Activated CD8-positive, alpha-beta memory T cell treated with anti-CD3 and anti-CD28 coated beads for 48 hours (primary cell): Measurements from ENCODE around the gene PILRB.
A peak's percentile ranks its signal among the peaks of the same experiment; 100 is the strongest.
"Not testable (repeated sequence)": the region's sequence is repeated elsewhere in the genome, so short reads cannot be mapped to it uniquely, and the experiment has no call there.

Experiments used
- DNase-seq, 3 experiments: peaks; one replicate each; pipeline ENCODE4 v3.0.0-alpha.2; 2020; ENCODE audit warnings: low read depth in 2 of 3, low spot score in 2 of 3

PILRB gene

DNA sequence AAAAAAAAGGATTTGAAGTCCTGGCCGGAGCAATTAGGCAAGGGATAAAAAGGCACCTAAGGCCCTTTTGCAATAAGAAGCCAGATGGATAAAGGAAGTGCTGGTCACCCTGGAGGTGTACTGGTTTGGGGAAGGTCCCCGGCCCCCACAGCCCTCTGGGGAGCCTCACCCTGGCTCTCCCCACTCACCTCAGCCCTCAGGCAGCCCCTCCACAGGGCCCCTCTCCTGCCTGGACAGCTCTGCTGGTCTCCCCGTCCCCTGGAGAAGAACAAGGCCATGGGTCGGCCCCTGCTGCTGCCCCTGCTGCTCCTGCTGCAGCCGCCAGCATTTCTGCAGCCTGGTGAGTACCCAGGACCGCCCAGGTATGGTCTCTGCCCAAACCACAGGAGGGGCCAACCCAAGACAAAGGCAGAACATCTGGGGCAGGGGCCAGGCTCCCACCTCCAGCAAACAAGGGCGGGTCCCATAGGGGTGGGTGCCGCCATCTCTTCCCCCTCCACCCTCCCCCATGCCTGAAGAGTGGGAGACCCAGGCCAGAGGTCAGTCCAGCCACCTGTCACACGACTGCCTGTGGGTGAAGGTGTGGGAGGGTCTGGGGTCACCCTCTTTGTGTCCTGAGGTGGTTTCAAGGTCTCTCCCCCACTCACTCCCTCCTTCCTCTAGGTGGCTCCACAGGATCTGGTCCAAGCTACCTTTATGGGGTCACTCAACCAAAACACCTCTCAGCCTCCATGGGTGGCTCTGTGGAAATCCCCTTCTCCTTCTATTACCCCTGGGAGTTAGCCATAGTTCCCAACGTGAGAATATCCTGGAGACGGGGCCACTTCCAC is at the start of gene PILRB:
Gene PILRB (plus strand): TSS at position 91 of the 830 bp plus-strand sequence. CDS start 186 bp downstream, at position 277.
- no peak for DNase-seq

DNA sequence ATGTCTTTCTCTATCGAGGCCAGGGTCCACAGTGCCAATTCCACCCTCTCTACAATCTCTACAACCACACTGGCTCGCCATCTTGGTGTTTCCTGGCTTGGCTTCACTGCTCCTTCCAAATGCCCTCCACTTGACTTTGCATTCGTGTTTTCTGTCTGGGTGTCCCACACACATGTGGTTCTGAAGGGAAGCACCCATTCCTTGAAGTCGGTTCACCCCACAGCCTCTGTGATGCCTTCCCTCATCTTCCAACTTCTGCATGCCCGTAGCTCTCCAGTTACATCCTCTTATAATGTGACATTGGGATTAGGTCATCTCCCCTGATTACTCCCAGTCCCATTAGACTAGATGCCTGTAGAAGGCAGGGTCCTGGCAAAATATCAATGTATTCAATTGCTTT is 39.6 kb upstream of the PILRB start:
- not testable (repeated sequence) for DNase-seq

DNA sequence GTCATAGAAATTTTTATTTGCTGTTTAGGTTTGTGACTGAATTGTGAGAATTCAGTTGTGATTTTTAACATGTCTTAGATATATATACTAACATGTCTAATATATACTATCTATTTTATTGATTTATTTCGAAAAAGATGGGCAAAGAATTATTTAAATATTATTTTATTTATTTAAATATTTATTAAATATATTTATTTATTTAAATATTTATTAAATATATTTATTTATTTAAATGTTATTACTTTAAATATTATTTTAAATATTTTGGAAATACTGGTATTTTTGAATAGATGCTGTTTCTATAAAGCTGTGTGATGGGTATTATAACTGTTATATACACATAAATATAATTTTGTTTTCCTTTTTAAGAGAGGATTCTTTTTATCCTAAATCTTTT is 36.3 kb upstream of the PILRB start:
- not testable (repeated sequence) for DNase-seq

DNA sequence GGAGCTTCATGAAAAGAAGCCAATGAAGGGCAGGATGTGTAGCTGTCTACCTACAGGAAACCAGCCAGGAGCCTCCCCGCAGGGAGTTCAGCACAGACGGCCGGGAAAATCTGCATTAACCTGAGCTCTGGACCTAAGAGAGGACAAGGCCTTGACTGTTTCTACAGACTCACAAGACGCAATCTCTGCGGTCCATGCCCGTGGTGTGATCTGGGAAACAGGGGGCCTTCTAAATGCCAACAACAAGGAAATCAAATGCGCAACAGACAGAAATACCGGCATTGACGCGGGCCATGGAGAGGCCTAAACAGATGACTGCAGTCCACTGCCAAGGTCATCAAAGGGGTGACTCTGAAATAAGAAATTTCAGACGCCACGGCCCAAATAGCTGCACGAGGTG is 33.7 kb upstream of the PILRB start:
- DNase-seq = not testable (repeated sequence)

DNA sequence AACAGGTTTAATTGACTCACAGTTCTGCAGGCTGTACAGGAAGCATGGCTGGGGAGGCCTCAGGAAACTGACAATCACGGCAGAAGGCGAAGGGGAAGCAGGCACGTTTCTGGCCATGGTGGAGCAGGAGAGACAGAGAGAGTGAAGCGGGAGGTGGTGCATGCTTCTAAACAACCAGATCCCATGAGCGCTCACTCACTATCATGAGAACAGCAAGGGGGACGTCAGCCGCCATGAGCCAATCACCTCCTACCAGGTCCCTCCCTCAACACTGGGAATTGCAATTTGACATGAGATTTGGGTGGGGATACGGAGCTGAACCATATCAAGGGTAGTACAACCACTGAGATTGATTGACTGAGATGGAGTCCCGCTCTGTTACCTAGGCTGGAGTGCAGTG is 32.2 kb upstream of the PILRB start:
- not testable (repeated sequence) for DNase-seq

DNA sequence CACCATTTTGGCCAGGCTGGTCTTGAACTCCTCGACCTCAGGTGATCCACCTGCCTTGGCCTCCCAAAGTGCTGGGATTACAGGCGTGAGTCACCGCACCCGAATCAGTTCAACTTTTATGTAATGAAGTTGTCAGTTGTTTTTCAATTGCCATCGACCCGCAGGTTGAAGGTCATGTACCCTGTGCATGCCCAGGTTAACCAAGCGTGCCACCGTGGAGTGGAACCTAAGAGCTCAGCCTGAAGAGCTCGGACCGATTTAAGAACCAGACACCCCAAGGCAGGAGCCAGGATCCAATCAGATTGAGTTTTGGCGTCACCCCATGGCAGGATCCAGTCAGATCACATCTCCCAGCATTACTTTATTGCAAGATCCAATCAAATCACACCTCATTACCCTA is 31.0 kb upstream of the PILRB start:
- not testable (repeated sequence) for DNase-seq

DNA sequence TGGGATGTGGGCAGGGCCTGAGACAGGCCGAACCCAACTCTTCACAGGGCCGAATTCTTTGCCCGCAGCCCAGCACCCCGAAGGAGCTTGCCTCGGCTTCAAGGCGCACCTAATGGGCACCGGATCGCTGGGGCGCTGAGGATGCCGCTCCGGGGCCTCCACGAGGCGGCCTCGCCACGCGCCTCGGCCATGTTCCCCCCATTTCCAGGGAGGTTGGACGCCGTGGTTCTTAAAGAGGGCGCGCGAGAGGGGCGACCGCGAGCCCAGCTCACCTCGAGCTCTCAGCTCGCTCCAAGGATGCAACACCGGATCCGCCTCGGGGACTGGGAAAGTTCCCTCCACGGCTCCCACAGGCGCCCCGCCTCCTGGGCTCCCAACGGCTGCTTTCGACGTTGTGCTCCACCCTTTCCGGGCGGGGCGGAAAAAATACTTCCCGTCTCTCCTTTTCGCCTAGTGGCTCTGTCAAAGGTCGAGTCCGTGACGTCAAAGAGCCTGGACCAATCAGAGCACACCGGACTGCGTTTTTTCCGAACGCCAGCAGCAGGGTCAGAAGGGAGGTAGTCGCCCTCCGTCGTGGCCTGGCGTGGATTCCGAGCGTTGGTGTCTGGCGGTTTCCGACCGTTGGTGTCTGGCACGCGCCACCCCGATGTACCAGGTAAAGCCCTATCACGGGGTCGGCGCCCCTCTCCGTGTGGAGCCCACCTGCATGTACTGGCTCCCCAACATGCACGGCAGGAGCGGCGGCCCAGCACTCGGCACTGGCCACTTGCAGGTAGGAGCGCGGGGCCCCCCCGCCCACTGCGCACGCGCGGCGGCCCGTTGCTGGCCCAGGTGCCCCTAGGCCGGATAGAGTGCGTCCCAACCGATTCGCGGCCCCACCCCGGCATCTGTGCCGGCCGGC is 22.1 kb upstream of the PILRB start:
- DNase-seq = peak; percentile 68 to 80 (median 79)

DNA sequence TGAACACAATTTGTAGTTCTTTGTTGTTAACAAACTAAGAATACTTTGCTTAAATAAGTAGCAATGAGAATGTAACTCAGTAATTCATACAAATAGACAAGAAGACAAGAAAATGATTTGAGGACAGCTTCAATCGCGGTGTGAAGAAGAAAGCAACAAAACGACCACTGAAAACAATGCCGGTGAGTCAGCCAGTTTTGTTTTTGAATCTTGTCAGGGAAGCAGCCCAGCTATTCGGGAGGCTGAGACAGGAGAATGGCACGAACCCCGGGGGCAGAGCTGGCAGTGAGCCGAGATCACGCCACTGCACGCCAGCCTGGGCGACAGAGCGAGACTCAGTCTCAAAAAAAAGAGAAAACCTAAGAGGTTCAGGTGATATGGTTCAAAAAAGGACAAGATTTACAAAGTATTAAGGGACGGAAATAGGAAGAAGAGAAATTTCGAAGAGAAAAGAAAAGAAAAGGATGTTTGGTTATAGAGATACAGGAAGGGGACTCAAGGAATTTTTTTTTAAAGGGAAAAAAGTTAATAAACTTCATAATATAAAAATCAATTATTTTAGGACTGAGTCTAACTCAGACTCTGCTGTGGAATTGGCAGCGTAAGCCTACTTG is 19.7 kb upstream of the PILRB start:
- not testable (repeated sequence) for DNase-seq

DNA sequence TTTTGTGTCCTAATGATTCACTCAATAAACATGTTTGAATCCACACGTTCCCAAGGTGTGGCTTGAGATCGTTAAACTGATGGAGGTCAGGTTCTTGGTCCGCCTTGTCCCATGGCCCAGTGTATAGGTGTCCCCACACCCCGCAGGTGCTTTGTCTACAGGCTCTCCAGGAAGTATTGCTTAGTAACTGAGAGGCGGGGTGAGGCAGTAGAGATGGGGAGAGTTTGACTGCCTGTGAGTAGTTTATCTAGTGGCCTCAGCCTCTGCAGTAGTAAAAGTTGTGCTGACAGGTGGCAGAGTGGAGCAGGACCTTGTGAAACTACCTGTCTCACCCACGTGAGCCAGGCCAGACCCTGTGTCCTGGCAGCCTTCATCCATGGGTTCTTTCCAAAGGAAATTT is 16.6 kb upstream of the PILRB start:
- not testable (repeated sequence) for DNase-seq

DNA sequence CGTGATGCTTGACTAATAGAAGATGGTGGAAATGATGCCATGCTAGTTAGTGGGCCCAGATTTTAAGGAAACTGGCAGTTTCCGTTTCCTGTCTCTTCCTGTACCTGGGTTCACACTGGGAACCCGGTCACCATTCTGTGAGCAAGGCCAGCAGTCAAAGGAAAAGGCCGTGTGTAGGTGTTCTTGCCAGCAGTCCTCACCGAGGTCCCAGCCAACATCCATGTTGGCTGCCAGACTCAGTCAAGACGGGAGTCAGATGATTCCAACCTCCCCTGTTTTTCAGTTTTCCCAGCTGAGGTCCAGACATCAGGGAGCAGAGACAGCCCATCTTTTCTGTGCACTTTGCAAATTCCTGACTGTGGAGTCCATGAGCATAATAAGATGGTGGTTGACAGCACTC is 15.2 kb upstream of the PILRB start:
- DNase-seq = no peak

DNA sequence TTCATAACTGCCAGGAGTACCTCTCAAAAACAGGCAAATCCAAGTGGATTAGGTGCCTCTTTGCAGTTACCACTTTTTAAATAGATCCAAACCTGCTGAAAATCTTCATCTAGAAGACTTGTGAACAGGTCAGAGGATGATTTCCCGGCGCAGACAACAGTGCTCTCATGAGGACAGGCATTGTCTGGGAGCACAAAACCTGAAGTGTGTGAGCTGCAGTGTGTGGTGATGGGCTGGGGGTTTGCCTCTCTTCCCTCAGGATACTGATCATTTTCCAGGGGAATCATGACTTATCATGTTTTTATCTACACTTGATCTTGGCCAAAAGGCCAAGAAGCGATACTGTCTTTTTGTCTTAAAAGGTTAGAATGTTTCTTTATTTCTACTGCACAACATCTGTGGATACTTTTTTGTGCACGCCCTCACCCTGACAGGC is 13.8 kb upstream of the PILRB start:
- not testable (repeated sequence) for DNase-seq

DNA sequence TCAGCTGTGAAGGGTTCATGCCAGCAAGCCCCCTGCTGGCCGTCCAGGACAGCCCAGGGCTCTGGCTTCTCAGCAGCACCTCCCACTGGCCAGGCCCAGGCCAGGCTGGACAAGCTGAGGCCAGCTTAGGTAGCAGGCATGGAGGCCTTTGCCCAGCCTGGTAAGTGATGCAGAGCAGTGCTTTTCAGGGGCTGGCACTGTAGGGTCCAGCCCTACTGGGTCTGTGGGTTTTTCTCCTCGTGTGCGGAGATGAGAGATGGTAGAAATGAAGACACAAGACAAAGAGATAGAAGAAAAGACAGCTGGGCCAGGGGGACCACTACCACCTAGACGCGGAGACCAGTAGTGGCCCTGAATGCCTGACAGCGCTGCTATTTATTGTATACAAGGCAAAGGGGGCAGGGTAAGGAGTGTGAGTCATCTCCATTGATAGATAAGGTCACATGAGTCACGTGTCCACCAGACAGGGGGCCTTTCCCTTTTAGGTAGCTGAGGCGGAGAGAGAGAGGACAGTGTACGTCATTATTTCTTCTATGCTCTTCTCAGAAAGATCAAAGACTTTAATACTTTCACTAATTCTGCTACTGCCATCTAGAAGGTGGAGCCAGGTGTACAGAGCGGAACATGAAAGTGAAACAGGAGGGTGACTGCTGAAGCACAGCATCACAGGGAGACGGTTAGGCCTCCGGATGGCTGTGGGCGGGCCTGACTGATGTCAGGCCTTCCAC is 13.2 kb upstream of the PILRB start:
- DNase-seq = peak in 2 of 3 experiments; percentile 36 to 45

DNA sequence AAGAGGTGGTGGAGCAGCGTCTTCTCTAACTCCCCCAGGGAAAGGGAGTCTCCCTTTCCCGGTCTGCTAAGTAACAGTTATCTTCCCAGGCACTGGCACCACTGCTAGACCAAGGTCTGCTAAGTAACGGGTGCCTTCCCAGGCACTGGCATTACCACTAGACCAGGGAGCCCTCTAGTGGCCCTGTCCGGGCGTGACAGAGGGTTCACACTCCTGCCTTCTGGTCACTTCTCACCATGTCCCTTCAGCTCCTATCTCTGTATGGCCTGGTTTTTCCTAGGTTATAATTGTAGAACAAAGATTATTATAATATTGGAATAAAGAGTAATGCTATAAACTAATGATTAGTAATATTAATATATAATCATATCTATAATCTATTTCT is 12.6 kb upstream of the PILRB start:
- DNase-seq = not testable (repeated sequence)

DNA sequence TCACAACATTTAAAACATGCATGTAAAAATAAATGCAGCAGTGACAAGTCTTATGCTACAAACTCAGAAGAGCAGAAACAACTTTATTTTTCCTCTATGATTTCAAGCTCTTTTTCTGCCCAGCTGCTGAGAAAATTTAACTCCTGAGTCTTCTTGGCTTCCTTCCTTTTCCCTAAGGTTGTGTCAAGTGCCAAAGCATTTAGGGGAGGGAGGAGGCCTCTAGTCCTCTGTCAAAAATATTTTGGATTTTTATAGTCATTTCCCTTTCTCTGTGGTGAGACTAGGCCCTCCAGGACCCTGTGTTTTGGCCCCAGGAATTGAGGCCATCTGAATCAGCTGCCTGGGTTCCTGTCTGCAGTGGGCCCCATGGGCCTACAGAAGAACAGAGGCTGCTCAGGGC is 11.0 kb upstream of the PILRB start:
- DNase-seq = no peak

DNA sequence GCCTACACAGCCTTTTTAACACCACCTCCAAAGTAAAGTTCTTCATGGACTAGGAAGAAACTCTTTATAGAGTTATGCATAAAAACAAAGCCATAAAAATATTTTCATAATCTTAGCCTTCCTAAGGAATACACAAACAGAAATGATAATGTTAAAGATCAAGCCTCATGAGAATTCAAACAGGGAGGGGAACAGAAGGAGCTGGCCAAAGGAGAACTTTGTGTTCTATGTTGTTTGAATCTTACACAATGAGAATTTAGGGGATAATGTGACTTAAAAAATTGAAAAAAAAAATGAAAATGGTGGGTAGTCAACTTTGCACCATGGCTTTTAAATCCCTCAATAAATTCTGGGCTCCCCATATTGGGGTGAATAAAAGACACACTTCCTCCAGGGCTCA is 9.1 kb upstream of the PILRB start:
- no peak for DNase-seq

DNA sequence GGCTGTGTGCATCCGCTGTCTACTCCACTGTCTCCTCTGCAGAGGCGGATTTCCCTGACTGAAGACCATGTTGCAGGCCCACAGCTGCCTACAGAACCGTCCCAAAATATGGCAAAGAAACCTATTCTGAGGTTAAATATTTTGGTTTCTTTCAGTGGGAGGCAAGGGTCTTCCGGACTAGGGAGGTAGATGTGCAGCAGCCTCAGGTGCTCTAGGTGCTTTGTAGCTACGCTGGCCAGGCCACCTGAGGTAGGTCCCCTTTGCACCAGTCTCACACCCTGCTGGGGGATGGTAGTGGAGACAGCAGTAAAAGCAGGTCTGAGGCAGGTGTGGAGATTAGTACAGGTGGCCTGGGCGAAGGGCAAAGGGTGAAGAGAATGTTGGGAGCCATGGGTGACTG is 8.2 kb upstream of the PILRB start:
- DNase-seq = no peak

DNA sequence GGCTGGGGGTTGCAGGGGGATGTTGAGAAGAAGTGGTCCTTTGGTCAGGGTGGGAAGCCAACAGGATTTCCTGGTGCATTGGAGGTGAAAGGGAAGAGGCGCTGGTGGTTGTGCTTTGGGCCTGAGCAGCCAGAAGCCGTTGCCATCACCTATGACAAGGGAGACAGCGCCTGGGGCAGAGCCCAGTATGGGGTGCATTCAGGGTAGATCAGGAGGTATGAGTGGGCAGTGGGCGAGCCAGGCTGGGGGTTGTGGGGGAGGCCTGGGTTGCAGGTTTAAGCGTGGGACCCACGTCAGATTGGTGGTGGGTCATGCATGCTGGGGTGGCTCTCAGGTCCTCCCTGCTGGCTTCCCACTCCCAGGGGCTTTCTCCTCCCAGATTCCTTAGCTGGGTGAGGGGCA is 6.3 kb upstream of the PILRB start:
- DNase-seq = no peak

DNA sequence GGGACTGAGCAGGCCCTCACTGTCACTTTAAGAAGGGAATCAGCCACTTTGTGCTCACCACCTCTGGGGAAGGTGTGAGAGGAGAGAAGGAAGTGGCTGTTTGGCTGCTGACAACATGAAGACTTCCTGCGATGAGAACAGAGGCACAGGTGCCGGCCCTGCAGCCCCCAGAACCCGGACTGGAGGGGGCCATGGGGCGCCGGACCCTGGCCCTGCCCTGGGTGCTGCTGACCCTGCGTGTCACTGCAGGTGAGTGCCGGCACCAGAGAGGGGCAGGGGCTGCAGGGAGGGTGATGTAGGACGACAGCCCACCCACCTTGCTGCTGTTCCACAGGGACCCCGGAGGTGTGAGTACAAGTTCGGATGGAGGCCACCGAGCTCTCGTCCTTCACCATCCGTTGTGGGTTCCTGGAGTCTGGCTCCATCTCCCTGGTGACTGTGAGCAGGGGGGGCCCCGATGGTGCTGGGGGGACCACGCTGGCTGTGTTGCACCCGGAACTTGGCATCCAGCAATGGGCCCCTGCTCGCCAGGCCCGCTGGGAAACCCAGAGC is 5.6 kb upstream of the PILRB start:
- not testable (repeated sequence) for DNase-seq

DNA sequence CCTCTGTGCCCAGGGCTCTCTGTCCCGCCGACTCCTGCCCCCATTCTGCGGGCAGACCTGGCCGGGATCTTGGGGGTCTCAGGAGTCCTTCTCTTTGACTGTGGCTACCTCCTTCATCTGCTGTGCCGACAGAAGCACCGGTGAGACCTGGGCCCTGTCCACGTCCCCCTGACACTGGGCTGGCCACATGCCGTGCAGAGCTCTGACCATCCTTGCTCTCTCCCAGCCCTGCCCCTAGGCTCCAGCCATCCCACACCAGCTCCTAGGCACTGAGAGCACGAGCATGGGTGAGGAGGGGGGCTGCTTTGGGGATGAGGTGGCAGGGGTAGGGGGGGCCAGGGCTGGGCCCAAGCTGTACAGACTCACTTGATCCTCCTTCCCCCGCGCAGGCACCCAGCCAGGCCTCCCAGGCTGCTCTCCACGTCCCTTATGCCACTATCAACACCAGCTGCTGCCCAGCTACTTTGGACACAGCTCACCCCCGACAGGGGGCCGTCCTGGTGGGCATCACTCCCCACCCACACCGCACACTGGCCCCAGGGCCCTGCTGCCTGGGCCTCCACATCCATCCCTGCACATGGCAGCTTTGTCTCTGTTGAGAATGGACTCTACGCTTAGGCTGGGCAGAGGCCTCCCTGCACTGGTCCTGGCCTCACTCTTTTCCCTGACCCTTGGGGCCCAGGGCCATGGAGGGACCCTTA is 4.8 kb upstream of the PILRB start:
- DNase-seq = no peak
